ENCODE results near the gene CYP2A7.
"Not testable (repeated sequence)": the region's sequence is repeated elsewhere in the genome, so short reads cannot be mapped to it uniquely, and the experiment has no call there.

The CYP2A7 gene

DNA sequence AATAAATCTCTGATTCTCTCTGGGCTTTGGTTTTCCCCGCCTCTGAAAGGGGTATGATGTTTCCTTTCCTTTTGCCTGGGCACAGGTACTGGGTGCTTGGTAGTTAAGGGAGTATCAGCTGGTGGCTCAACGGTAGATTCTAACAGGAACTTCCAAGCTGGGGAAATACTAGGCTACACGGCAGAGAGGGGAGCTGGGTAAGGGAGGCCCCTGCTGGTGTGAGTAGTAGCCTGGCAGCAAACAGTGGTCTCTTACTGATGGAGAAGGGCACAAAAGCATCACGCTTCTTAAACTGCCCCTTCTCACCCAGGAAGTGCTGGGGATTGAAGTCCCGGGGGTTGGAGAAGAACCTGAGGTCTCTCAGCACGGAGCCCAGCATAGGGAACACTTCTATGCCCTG lies 26.9 kb upstream of the CYP2A7 start (continued):
- TF ChIP-seq, protein P1, sequence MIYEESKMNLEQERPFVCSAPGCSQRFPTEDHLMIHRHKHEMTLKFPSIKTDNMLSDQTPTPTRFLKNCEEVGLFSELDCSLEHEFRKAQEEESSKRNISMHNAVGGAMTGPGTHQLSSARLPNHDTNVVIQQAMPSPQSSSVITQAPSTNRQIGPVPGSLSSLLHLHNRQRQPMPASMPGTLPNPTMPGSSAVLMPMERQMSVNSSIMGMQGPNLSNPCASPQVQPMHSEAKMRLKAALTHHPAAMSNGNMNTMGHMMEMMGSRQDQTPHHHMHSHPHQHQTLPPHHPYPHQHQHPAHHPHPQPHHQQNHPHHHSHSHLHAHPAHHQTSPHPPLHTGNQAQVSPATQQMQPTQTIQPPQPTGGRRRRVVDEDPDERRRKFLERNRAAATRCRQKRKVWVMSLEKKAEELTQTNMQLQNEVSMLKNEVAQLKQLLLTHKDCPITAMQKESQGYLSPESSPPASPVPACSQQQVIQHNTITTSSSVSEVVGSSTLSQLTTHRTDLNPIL (CRISPR knock-in tag; IDR thresholded peaks at IDR 0.05; ENCODE audit: low read depth): no peak
- TF ChIP-seq PPARA (CRISPR knock-in tag; IDR thresholded peaks at IDR 0.05; ENCODE audit: borderline replicate concordance): no peak
- no peak for TF ChIP-seq TOX (CRISPR knock-in tag; IDR thresholded peaks at IDR 0.05; ENCODE audit: borderline replicate concordance)

DNA sequence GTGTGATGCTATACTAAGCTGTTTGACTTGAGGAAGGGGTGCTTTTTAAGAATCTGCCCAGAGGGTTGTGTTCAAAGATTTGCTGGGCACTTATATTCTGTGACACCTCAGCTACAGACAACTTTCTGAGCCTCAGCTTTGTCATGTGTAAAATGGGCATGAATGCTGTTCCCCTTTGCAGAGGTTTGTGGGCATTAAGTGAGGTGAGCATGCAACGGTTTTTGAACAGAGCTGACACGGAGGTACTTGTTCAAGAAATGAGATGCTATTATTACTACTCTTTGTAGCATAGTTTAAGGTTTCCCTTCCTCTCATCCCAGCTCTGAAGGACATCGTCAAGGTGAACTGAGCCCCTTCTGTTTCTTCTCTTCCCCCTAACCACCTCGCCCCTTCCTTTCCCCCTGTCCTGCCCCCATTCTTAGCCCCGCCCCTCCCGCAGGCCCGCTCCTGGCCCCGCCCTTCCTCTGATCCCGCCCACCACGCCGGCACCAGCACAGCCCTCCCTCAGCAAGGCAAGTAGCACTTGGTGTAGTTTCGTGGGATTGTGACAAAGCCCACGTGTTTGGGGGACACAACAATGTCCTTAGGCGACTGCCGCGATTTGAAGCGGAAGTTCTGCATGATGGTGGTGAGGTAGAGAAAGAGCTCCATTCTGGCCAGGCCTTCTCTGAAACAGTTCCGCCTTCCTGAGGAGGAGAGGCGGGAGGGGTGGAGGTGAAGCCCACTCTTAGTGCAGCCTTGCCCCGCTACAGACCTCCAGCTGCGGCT lies 26.1 kb upstream of the CYP2A7 start:
- no peak for TF ChIP-seq CSRNP3 (CRISPR knock-in tag; IDR thresholded peaks at IDR 0.05)
- TF ChIP-seq, protein P2, sequence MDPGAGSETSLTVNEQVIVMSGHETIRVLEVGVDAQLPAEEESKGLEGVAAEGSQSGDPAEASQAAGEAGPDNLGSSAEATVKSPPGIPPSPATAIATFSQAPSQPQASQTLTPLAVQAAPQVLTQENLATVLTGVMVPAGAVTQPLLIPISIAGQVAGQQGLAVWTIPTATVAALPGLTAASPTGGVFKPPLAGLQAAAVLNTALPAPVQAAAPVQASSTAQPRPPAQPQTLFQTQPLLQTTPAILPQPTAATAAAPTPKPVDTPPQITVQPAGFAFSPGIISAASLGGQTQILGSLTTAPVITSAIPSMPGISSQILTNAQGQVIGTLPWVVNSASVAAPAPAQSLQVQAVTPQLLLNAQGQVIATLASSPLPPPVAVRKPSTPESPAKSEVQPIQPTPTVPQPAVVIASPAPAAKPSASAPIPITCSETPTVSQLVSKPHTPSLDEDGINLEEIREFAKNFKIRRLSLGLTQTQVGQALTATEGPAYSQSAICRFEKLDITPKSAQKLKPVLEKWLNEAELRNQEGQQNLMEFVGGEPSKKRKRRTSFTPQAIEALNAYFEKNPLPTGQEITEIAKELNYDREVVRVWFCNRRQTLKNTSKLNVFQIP (CRISPR knock-in tag; IDR thresholded peaks at IDR 0.05; ENCODE audit: borderline replicate concordance, low read depth): no peak
- TF ChIP-seq PPARA (CRISPR knock-in tag; IDR thresholded peaks at IDR 0.05; ENCODE audit: borderline replicate concordance): no peak
- TF ChIP-seq, protein P3, sequence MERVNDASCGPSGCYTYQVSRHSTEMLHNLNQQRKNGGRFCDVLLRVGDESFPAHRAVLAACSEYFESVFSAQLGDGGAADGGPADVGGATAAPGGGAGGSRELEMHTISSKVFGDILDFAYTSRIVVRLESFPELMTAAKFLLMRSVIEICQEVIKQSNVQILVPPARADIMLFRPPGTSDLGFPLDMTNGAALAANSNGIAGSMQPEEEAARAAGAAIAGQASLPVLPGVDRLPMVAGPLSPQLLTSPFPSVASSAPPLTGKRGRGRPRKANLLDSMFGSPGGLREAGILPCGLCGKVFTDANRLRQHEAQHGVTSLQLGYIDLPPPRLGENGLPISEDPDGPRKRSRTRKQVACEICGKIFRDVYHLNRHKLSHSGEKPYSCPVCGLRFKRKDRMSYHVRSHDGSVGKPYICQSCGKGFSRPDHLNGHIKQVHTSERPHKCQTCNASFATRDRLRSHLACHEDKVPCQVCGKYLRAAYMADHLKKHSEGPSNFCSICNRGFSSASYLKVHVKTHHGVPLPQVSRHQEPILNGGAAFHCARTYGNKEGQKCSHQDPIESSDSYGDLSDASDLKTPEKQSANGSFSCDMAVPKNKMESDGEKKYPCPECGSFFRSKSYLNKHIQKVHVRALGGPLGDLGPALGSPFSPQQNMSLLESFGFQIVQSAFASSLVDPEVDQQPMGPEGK (CRISPR knock-in tag; IDR thresholded peaks at IDR 0.05; ENCODE audit: borderline replicate concordance): no peak
- no peak for ATAC-seq

DNA sequence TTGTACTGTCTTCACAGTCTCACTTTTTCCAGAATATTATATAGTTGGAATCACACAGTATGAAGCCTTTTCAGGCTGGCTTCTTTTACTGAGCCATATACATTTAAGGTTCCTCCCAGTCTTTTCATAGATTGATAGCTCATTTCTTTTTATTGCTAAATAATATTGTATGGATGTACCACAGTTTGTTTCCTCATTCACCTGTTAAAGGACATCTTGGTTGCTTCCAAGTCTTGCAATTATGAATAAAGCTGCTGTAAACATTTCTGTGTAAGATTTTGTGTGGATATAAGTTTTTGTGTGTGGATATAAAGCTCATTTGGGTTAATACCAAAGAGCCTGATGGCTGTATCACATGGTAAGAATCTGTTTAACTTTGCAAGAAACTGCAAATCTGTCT lies 24.5 kb upstream of the CYP2A7 start:
- no peak for ATAC-seq
- no peak for TF ChIP-seq ZC3H10 (CRISPR knock-in tag; IDR thresholded peaks at IDR 0.05)
- TF ChIP-seq CSRNP3 (CRISPR knock-in tag; IDR thresholded peaks at IDR 0.05): no peak
- TF ChIP-seq ZNF565 (CRISPR knock-in tag; conservative IDR thresholded peaks at IDR 0.05; ENCODE audit: low read depth): no peak
- TF ChIP-seq TSHZ2 (CRISPR knock-in tag; IDR thresholded peaks at IDR 0.05): no peak
- TF ChIP-seq PPARA (CRISPR knock-in tag; IDR thresholded peaks at IDR 0.05; ENCODE audit: borderline replicate concordance): no peak
- no peak for TF ChIP-seq GLIS3 (CRISPR knock-in tag; IDR thresholded peaks at IDR 0.05)
- no peak for TF ChIP-seq RARB (CRISPR knock-in tag; IDR thresholded peaks at IDR 0.05)
- no peak for TF ChIP-seq TOX (CRISPR knock-in tag; IDR thresholded peaks at IDR 0.05; ENCODE audit: borderline replicate concordance)
- TF ChIP-seq, protein P2 (CRISPR knock-in tag; IDR thresholded peaks at IDR 0.05; ENCODE audit: borderline replicate concordance, low read depth): no peak

GRCh38 chr19:40904673-40905156 lies 22.7 kb upstream of the CYP2A7 start:
- not testable (repeated sequence) for ATAC-seq

DNA sequence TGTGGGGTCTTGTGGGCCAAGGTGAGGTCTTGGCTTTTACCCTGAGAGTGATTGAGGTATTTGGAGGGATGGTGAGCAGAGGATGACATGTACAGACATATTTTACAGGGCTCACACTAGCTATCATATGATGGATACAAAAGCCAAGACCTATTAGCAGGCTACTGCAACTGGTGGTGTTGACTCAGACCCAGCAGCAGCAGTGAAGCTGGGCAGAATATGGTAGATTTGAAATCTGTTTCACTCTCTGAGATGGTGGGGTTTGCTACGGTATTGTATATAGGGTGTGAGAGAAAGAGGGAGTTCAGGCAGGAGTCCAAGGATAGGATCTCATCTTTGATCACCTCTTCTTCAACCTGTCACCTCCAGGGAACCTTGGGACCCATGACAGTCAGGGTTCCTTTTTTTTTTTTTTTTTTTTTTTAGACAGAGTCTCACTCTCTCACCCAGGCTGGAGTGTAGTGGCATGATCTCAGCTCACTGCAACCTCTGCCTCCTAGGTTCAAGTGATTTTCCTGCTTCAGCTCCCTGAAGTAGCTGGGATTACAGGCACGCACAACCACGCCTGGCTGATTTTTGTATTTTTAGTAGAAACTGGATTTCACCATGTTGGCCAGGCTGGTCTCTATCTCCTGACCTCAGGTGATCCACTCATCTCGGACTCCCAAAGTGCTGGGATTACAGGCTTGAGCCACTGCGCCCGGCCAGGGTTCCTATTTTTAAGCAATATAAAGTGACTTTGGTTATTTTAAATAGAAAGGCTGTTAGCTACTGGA lies 20.1 kb upstream of the CYP2A7 start:
- not testable (repeated sequence) for ATAC-seq

GRCh38 chr19:40900521-40900920 lies 18.5 kb upstream of the CYP2A7 start:
- ATAC-seq: not testable (repeated sequence)

GRCh38 chr19:40899964-40900363 lies 17.9 kb upstream of the CYP2A7 start:
- ATAC-seq: not testable (repeated sequence)

Measured in SK-N-SH treated with all-trans-retinoic acid at 6 μM for 48 hours (cell line).